GM18868 (cell line): ENCODE results near the gene TRAP1.

Source experiments
- ATAC-seq: cut with Tn5 transposase; IDR thresholded peaks from one replicate; pipeline ENCODE4 v1.9.1; 2021; ENCODE audit warnings: mild to moderate bottlenecking, moderate library complexity; ENCODE audit not compliant: unreplicated experiment

Gene TRAP1

GRCh38 chr16:3737181-3737580 lies 19.9 kb upstream of the TRAP1 start:
- ATAC-seq: no peak

DNA sequence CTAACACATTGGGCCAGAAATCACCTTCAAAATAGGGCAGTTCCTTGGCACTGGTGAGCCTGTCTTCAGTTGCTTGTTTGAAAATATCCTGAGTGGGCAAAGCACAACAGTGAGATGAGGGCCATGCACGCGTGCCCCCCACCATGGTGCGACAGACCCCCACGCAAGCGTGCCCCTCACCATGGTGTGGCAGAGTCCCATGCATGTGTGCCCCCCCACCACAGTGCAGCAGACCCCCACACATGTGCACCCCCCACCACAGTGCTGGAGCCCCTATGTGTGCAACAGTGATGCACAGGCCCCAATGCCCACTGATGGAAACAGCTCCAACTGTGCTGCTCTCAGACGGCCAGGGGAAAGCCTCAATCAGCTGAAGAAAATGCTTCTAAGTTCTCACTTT lies 18.8 kb upstream of the TRAP1 start:
- no peak for ATAC-seq

DNA sequence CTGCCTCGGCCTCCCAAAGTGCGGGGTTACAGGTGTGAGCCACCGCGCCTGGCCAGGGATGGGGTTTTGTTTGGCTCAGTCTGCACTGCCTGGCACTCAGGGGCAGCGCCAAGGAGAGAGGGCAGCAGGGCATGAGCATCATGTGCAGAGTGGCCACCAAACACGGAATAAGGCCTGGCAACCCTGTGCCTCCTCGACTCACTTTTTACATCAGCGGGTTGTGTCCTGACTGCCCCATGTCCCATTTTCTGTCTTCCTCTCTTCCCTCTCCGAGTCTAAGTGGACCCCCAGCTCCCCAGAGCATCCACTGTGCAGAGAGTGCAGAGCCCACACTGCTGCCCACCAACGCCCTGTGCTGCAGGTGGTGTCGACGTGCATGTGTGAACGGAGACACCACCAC lies 18.2 kb upstream of the TRAP1 start:
- no peak for ATAC-seq

DNA sequence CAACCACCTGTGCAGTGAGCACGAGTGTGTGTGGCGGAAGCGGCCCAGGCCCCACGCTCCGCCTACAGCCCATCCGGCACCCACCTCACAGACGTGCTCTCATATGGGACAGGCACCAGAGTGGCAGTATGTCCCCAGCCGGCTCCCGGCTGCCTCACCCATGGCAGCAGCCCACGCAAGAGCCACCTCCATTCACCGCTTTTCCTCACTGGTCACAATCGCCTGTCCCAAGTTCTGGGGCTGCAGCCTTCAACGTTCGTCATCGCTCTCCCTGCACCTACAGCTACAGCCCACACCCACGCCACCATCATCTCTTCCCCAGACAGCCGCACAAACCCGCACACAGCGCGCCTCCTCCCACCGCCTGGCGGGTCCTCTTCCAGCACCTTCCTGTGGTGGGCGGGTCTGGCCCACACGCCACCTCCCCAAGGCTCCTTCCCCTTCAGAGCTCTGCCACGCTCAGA lies 17.5 kb upstream of the TRAP1 start:
- ATAC-seq: no peak

DNA sequence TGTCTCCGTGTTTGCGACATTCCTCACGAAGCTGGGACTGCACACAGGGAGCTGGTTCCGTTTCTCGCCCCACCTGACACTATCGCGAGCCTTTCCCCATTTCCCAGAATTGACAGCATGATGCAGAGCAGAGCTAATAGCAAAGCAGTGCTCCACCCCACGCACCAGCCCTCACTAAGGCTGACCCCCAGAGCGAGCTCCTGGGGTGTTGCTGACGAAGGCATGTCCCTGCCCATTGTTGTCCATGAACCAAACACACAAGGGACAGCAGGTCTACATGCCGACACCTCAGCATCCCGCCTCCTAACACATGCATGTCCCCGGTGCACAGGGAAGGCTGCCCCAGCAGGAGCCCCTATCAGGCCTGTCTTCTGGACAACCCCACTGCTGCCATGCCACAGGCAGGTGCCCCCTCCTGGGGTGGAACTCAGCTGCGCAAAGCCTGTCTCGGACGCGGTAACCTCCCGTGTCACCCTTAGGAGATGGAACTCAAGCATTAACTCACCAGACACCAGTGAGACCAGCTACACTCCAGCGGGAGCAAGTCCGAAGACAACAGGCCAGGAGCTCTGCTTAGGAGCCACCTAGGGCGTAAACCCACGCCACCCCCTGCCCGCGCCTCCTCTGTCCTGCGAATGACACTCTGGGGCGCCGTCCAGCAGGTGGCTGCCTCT lies 16.9 kb upstream of the TRAP1 start:
- no peak for ATAC-seq

DNA sequence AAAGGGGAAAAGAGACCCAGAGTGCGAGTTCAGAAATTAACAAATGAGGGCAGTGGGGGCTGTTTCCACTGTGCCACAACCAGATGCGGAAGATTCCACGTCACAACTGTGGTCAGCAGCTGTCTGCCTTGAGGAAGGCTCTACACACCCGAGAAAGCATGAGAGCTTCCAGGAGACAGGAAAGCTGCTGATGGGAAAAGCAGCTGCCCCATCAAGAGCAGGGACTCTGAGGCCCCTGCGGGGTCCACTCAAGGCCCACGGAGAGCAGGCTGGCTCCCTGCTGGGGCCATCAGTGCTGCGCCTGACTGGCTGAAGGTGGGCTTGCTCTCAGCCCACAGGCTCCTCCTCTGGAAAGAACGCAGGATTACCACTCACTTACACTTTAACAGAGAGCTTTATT lies 14.8 kb upstream of the TRAP1 start:
- ATAC-seq: no peak

- no peak for ATAC-seq
These were observed 14.0 kb upstream of the TRAP1 start for GRCh38 chr16:3731126-3731935.

DNA sequence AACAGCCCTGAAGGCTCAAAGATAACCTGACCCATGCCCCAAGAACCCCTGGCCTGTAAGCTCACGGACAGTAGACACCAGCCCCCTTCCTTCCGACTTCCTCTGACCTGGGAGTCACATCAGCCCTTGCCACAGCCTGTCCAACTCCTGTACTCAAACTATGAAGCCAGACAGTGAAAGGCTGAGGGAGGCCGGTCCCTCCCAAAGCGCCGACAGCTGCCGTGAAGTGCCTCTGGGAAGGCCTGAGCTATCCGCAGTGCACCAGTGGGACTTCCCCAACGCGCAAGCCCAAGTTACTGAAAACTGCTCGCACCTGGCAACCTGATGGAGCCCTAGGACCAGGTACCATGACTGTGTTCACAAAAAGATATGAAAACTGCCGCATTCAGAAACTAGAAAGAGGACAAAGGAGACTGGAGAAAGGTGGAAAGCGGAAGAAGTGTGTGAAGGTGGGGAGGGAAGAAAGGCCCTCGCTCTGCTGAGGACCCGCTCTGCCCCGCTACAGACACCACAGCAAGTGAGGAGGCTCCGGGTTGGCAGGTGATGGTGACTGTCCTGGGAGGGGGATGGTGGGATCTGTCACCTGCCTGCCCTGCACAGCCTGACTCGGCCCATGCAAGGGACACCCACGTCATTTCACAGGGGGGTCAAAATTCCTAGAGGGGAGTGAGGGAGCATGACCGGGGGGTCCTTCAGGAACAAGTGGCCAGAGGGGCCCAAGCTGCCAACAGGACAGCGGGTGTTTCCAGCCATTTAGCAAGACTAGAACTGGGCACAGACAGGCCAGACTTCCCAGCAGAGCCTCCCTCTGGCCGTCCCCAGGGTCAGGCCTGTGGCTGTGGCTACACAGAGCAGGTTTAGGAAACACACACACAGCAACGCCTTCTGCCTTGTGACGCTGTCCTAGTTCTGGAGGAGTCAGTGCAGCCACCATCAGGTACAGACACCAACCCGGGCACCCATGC lies 13.1 kb upstream of the TRAP1 start:
- ATAC-seq: no peak

DNA sequence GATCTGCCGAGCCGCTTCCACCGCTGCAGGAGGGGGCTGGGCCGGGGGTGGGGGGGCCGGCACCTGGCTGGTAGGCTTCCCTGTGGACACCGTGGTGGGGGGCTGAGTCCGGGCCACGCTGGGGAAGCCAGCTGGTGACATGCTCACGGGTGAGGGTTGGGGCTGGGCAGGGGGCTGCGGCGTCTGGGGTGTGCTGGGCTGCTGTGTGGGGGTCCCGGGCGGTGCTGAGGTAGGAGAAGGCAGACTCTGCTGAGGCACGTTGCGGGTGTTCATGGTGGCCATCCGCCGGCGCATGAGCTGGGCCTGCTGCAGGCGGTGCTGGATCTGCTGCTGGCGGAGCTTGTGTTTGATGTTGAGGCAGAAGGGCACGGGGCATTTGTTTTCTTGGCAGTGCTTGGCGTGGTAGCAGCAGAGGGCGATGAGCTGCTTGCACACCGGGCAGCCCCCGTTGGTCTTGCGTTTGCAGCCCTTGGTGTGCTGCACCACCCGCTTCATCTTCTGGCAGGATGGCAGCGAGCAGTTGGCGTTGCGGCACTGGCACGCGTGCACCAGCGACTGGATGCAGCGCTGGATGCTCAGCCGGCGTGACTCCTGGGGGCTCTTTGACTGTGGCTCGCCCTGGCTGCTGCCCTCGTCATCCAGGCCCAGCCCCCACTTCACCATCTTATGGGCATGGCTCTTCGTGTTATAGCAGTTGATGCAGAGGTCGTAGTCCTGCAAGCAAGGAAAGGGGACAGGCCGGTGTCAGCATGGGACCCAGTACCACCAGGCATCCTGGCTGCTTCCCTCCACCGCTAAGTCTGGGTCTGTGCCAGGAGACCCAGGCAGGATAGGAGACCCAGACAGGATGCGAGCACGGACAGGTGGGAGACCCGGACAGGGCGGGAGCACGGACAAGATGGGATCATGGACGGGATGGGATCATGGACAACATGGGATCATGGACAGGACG lies 12.1 kb upstream of the TRAP1 start:
- no peak for ATAC-seq

DNA sequence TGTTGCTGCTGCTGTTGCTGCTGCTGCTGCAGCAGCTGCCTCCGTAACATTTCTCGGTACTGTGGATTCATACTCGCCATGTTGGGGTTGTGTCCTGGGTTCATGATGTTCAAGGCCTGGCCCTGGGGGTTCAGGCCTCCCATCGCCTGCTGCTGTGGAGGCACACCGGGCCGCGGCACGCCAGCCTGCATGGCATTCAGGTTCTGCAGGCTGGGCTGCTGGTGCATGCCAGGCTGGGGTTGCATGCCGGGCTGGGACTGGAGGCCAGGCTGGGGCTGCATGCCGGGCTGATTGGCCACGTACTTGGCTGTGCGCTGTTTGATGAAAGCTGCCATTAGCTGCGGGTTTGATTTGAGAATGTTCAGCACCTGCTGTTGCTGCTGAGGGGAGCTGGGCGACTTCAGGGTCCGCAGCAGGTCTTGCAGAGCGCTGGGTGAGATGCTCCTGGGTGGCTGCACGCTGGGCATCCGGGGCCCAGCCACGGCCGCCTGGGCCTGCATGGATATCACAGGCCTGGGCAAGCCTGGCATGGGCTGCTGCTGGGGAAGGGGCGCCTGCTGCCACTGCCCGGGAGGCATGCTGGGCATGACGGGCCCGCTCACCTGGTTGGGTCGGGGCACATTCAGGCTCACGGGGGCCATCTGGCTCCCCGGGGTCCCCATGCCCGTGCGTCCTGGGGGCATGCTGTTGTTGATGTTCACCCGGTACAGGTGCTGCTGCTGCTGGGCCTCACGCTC lies 11.3 kb upstream of the TRAP1 start:
- no peak for ATAC-seq

- no peak for ATAC-seq
These were observed 10.6 kb upstream of the TRAP1 start for GRCh38 chr16:3727806-3728381.

DNA sequence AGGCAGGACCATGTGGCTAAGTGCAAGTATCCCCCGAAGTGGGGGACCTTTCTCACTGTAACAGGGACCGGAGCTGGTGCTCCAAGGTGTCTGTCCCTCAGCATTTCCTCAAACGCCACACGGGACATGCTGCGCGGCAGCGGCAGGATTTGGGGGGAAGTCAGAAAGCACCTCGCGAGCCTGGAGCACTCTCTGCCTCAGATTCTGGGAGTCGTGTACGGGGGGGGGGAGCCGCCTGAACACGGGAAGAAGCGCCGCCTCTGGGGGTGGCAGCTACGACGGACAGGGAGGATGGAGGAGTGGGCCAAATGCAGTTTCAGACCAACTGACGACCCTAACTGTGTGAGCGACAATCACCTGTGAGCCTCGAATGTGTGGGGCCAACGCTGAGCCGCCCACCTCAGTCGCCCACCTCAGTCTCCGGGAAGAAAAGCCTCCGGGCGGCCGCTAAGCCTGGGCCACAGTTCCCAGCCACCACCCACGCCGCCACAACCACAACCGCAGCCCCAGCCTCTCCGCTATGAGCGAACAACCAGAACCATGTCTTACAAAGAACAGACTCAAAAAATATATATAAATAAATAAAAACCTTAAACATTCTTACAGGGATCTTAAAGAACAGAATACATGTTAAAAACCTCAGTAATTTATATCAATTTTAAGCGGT lies 8.8 kb upstream of the TRAP1 start:
- ATAC-seq: no peak

GRCh38 chr16:3725276-3725675 lies 8.0 kb upstream of the TRAP1 start:
- no peak for ATAC-seq

DNA sequence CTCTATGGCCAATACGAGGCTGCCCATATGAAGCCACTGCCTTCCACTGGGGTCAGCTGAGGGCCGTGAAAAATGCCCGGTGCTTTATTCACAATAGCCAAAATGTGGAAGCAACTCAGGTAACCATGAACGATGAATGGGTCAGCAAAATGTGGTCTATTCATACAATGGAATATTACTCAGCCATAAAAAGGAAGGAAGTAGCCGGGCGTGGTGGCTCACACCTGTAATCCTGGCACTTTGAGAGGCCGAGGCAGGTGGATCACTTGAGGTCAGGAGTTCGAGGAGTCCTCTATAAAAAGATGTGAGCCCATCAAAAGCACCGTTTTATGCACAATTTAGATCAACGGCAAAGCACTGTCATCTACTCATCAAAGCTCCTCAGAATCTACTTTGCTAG lies 5.2 kb upstream of the TRAP1 start:
- ATAC-seq: no peak

DNA sequence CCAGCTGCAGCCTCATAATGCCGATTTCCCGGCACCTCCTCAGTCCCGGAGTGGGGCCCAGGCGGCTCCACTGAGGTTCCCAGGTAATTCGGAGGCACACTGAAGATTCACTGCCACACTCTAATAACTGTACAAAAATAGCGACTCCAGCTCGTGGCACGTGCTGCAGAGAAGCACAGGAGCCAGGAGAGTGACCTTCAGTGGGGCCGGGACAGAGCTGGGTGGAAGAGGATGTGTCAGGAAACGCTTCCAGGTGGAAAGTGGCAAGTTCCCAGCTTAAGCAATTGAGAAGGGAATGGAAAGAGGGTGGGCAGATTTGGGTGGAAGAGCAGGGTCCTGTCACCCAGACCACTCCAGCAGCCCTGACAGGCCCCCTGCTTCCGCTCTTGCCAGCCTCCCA lies 3.1 kb upstream of the TRAP1 start:
- no peak for ATAC-seq

GRCh38 chr16:3718628-3719027 lies 1.3 kb upstream of the TRAP1 start:
- ATAC-seq: no peak

DNA sequence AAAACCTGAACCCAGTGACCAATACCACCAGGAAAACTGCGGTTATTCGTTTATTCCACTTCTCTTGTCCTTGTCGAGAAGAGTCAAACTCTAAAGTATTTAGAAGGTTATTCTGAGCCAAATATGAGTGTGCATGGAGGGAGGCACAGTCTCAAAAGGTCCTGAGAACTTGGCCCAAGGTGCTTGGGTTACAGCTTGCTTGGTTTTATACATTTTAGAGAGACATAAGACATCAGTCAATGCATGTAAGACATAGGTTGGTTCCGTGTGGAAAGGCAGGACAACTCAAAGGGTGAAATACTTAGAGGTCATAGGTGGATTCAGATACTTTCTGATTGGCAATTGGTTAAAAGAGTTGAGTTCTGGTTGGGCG lies 681 bp upstream of the TRAP1 start:
- ATAC-seq: no peak

DNA sequence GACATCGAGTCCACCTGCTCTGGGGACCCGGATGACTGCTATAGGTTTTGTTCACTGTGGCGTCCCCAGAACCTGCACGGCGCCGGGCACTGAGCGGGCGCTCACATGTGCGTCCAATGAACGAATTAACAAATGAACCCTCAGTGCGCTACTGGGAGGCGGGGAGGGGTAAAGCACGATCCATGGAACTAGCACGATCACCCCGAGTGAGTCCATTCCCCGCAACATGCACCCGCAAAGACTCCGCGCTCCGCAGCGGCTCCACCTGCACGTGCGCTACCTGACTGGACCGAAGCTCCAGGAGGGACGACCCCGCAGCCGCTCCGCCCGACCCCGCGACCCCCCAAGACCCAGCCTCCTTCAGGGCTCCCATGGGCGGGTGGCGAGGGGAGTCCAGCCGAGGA lies 491 bp downstream of the TRAP1 start:
- ATAC-seq: peak; percentile 25

DNA sequence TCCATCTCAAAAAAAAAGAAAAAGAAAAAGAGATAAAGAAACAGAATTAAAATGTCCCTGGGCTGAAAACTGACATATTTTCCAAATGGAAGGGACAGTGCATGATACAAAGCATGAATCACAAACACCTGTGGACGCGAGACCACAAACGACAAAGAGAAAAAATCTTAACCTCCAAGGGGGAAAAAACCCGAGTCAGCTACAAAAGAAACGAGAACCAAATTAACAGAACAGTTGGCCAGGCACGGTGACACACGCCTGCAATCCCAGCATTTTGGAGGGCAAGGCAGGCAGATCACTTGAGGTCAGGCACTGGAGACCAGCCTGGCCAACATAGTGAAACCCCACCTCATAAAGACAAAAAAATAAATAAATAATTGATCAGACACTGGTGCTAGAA lies 1.9 kb downstream of the TRAP1 start:
- ATAC-seq: no peak
